ENCODE measurements around the gene LGALS14.
"Not testable (repeated sequence)": the region's sequence is repeated elsewhere in the genome, so short reads cannot be mapped to it uniquely, and the experiment has no call there.

The LGALS14 gene

DNA sequence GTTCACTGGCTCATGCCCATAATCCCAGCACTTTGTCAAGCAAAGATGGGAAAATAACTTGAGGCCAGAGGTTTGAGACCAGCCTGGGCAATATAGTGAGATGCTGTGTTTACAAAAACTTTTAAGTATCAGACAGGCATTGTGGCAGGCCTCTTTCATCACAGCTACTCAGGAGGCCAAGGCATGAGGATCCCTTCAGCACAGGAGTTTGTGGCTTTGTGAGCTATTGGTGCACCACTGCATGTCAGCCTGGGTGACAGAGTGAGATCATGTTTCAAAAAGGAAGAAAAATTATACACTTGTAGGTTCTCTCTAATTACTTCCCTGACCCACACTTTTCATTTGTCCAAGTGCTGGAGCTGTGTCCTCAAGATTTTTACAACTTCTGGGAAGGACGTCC is 11.5 kb upstream of the LGALS14 start:
- H3K9ac ChIP-seq (ENCODE audit: low read length in 5 of 5), result no peak overlapping the region
- H3K36me3 ChIP-seq (ENCODE audit: control insufficient read depth in 5 of 5, insufficient read depth in 5 of 5, low read length in 5 of 5), result no peaks in the 10 kb centered on the region
- peaks cover 2 to 10% (median 5%) of the 10 kb centered on the region in 5 donors for H3K9me3 ChIP-seq (ENCODE audit: control insufficient read depth in 5 of 5, low read length in 5 of 5)
- H3K27me3 ChIP-seq (ENCODE audit: control insufficient read depth in 5 of 5, insufficient read depth in 4 of 5, low read length in 5 of 5), result peaks cover 0 to 2% (median 2%) of the 10 kb centered on the region in 5 donors
- H3K4me3 ChIP-seq (ENCODE audit: low read depth in 1 of 5, low read length in 5 of 5), result no peak overlapping the region
- no peak overlapping the region for H3K27ac ChIP-seq (ENCODE audit: low read depth, low read length)
- no peaks in the 10 kb centered on the region for H3K4me1 ChIP-seq (ENCODE audit: control insufficient read depth in 5 of 5, insufficient read depth in 5 of 5, low read length in 5 of 5)

DNA sequence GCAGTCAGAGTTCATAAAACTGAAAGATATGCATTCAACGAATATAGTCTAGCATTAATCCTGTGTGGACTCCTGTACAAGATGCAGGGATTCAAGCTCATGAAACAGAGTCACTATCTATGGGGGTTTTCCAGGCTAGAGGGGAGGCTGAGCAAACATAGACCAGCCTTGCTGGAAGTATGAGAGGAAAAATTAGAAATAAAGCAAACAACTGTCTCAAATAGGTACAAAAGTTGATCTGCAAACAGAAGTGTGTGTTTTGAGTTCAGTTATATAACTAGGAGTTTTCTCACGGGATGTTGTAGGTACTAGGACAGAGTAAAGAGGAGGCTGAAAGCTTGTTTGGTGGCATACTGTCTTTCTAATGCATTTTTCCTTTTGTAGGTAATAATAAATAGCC is 8.5 kb upstream of the LGALS14 start:
- no peaks in the 10 kb centered on the region for H3K4me1 ChIP-seq (ENCODE audit: control insufficient read depth in 5 of 5, insufficient read depth in 5 of 5, low read length in 5 of 5)
- H3K9ac ChIP-seq (ENCODE audit: low read length in 5 of 5), result no peak overlapping the region
- no peak overlapping the region for H3K4me3 ChIP-seq (ENCODE audit: low read depth in 1 of 5, low read length in 5 of 5)
- H3K27ac ChIP-seq (ENCODE audit: low read depth, low read length), result no peak overlapping the region
- H3K9me3 ChIP-seq (ENCODE audit: control insufficient read depth in 5 of 5, low read length in 5 of 5), result no peaks in the 10 kb centered on the region
- H3K27me3 ChIP-seq (ENCODE audit: control insufficient read depth in 5 of 5, insufficient read depth in 4 of 5, low read length in 5 of 5), result peaks cover 0 to 2% (median 2%) of the 10 kb centered on the region in 5 donors
- no peaks in the 10 kb centered on the region for H3K36me3 ChIP-seq (ENCODE audit: control insufficient read depth in 5 of 5, insufficient read depth in 5 of 5, low read length in 5 of 5)

- H3K4me3 ChIP-seq (ENCODE audit: low read depth in 1 of 5, low read length in 5 of 5), result no peak overlapping the region
- no peak overlapping the region for H3K9ac ChIP-seq (ENCODE audit: low read length in 5 of 5)
- H3K27ac ChIP-seq (ENCODE audit: low read depth, low read length), result no peak overlapping the region
- no peaks in the 10 kb centered on the region for H3K36me3 ChIP-seq (ENCODE audit: control insufficient read depth in 5 of 5, insufficient read depth in 5 of 5, low read length in 5 of 5)
- peaks cover 0 to 2% (median 2%) of the 10 kb centered on the region in 5 donors for H3K27me3 ChIP-seq (ENCODE audit: control insufficient read depth in 5 of 5, insufficient read depth in 4 of 5, low read length in 5 of 5)
- H3K9me3 ChIP-seq (ENCODE audit: control insufficient read depth in 5 of 5, low read length in 5 of 5), result no peaks in the 10 kb centered on the region
- no peaks in the 10 kb centered on the region for H3K4me1 ChIP-seq (ENCODE audit: control insufficient read depth in 5 of 5, insufficient read depth in 5 of 5, low read length in 5 of 5)
These were observed 7.9 kb upstream of the LGALS14 start for GRCh38 chr19:39696387-39696786.

GRCh38 chr19:39698535-39698934 is 5.7 kb upstream of the LGALS14 start:
- Histone ChIP-seq H3K27ac (ENCODE audit: low read depth, low read length) (no peak overlapping the region), H3K4me3 (ENCODE audit: low read depth in 1 of 5, low read length in 5 of 5) (no peak overlapping the region), H3K9ac (ENCODE audit: low read length in 5 of 5) (no peak overlapping the region), H3K36me3 (ENCODE audit: control insufficient read depth in 5 of 5, insufficient read depth in 5 of 5, low read length in 5 of 5) (no peaks in the 10 kb centered on the region), H3K27me3 (ENCODE audit: control insufficient read depth in 5 of 5, insufficient read depth in 4 of 5, low read length in 5 of 5) (peaks cover 0 to 2% (median 2%) of the 10 kb centered on the region in 5 donors), H3K9me3 (ENCODE audit: control insufficient read depth in 5 of 5, low read length in 5 of 5) (no peaks in the 10 kb centered on the region), H3K4me1 (ENCODE audit: control insufficient read depth in 5 of 5, insufficient read depth in 5 of 5, low read length in 5 of 5) (no peaks in the 10 kb centered on the region)

GRCh38 chr19:39701291-39701690 is 3.0 kb upstream of the LGALS14 start:
- H3K36me3 ChIP-seq (ENCODE audit: control insufficient read depth in 5 of 5, insufficient read depth in 5 of 5, low read length in 5 of 5), result no peaks in the 10 kb centered on the region
- no peaks in the 10 kb centered on the region for H3K9me3 ChIP-seq (ENCODE audit: control insufficient read depth in 5 of 5, low read length in 5 of 5)
- no peak overlapping the region for H3K4me3 ChIP-seq (ENCODE audit: low read depth in 1 of 5, low read length in 5 of 5)
- H3K27ac ChIP-seq (ENCODE audit: low read depth, low read length), result no peak overlapping the region
- no peak overlapping the region for H3K9ac ChIP-seq (ENCODE audit: low read length in 5 of 5)
- no peaks in the 10 kb centered on the region for H3K4me1 ChIP-seq (ENCODE audit: control insufficient read depth in 5 of 5, insufficient read depth in 5 of 5, low read length in 5 of 5)
- H3K27me3 ChIP-seq (ENCODE audit: control insufficient read depth in 5 of 5, insufficient read depth in 4 of 5, low read length in 5 of 5), result peaks cover 0 to 2% (median 2%) of the 10 kb centered on the region in 5 donors

GRCh38 chr19:39705578-39706188 is 1.4 kb downstream of the LGALS14 start:
- Histone ChIP-seq H3K9me3 (ENCODE audit: control insufficient read depth in 5 of 5, low read length in 5 of 5) (no peaks in the 10 kb centered on the region), H3K27me3 (ENCODE audit: control insufficient read depth in 5 of 5, insufficient read depth in 4 of 5, low read length in 5 of 5) (no peaks in the 10 kb centered on the region), H3K36me3 (ENCODE audit: control insufficient read depth in 5 of 5, insufficient read depth in 5 of 5, low read length in 5 of 5) (no peaks in the 10 kb centered on the region), H3K27ac (ENCODE audit: low read depth, low read length) (no peak overlapping the region), H3K4me3 (ENCODE audit: low read depth in 1 of 5, low read length in 5 of 5) (no peak overlapping the region), H3K4me1 (ENCODE audit: control insufficient read depth in 5 of 5, insufficient read depth in 5 of 5, low read length in 5 of 5) (no peaks in the 10 kb centered on the region), H3K9ac (ENCODE audit: low read length in 5 of 5) (no peak overlapping the region)

GRCh38 chr19:39708594-39708993 is 4.3 kb downstream of the LGALS14 start:
- H3K4me3 ChIP-seq (ENCODE audit: low read depth in 1 of 5, low read length in 5 of 5), result no peak overlapping the region
- no peaks in the 10 kb centered on the region for H3K27me3 ChIP-seq (ENCODE audit: control insufficient read depth in 5 of 5, insufficient read depth in 4 of 5, low read length in 5 of 5)
- no peak overlapping the region for H3K9ac ChIP-seq (ENCODE audit: low read length in 5 of 5)
- no peaks in the 10 kb centered on the region for H3K36me3 ChIP-seq (ENCODE audit: control insufficient read depth in 5 of 5, insufficient read depth in 5 of 5, low read length in 5 of 5)
- H3K27ac ChIP-seq (ENCODE audit: low read depth, low read length), result no peak overlapping the region
- no peaks in the 10 kb centered on the region for H3K4me1 ChIP-seq (ENCODE audit: control insufficient read depth in 5 of 5, insufficient read depth in 5 of 5, low read length in 5 of 5)
- no peaks in the 10 kb centered on the region for H3K9me3 ChIP-seq (ENCODE audit: control insufficient read depth in 5 of 5, low read length in 5 of 5)

- Histone ChIP-seq H3K4me3 (ENCODE audit: low read depth in 1 of 5, low read length in 5 of 5) (no peak overlapping the region), H3K9me3 (ENCODE audit: control insufficient read depth in 5 of 5, low read length in 5 of 5) (peaks cover 0 to 2% (median 0%) of the 10 kb centered on the region in 5 donors), H3K27ac (ENCODE audit: low read depth, low read length) (no peak overlapping the region), H3K9ac (ENCODE audit: low read length in 5 of 5) (no peak overlapping the region), H3K4me1 (ENCODE audit: control insufficient read depth in 5 of 5, insufficient read depth in 5 of 5, low read length in 5 of 5) (no peaks in the 10 kb centered on the region), H3K36me3 (ENCODE audit: control insufficient read depth in 5 of 5, insufficient read depth in 5 of 5, low read length in 5 of 5) (no peaks in the 10 kb centered on the region), H3K27me3 (ENCODE audit: control insufficient read depth in 5 of 5, insufficient read depth in 4 of 5, low read length in 5 of 5) (no peaks in the 10 kb centered on the region)
These were observed 5.0 kb downstream of the LGALS14 start for GRCh38 chr19:39709026-39709872.

- H3K4me1 ChIP-seq (ENCODE audit: control insufficient read depth in 5 of 5, insufficient read depth in 5 of 5, low read length in 5 of 5), result no peaks in the 10 kb centered on the region
- no peak overlapping the region for H3K9ac ChIP-seq (ENCODE audit: low read length in 5 of 5)
- peaks cover 0 to 2% (median 0%) of the 10 kb centered on the region in 5 donors for H3K9me3 ChIP-seq (ENCODE audit: control insufficient read depth in 5 of 5, low read length in 5 of 5)
- no peaks in the 10 kb centered on the region for H3K27me3 ChIP-seq (ENCODE audit: control insufficient read depth in 5 of 5, insufficient read depth in 4 of 5, low read length in 5 of 5)
- H3K36me3 ChIP-seq (ENCODE audit: control insufficient read depth in 5 of 5, insufficient read depth in 5 of 5, low read length in 5 of 5), result no peaks in the 10 kb centered on the region
- no peak overlapping the region for H3K27ac ChIP-seq (ENCODE audit: low read depth, low read length)
- no peak overlapping the region for H3K4me3 ChIP-seq (ENCODE audit: low read depth in 1 of 5, low read length in 5 of 5)
These were observed 6.1 kb downstream of the LGALS14 start for GRCh38 chr19:39710333-39710890.

GRCh38 chr19:39720144-39720543 is 15.9 kb downstream of the LGALS14 start:
- H3K4me1 ChIP-seq (ENCODE audit: control insufficient read depth in 5 of 5, insufficient read depth in 5 of 5, low read length in 5 of 5); H3K9ac ChIP-seq (ENCODE audit: low read length in 5 of 5): not testable (repeated sequence)

More at GRCh38 chr19:39720144-39720543, 15.9 kb downstream of the LGALS14 start:
- H3K4me3 ChIP-seq (ENCODE audit: low read depth in 1 of 5, low read length in 5 of 5); H3K27me3 ChIP-seq (ENCODE audit: control insufficient read depth in 5 of 5, insufficient read depth in 4 of 5, low read length in 5 of 5); H3K9me3 ChIP-seq (ENCODE audit: control insufficient read depth in 5 of 5, low read length in 5 of 5); H3K36me3 ChIP-seq (ENCODE audit: control insufficient read depth in 5 of 5, insufficient read depth in 5 of 5, low read length in 5 of 5); H3K27ac ChIP-seq (ENCODE audit: low read depth, low read length): not testable (repeated sequence)
